Kidney tubule cell (primary cell): ENCODE measurements around the gene B3GNT8.
"Not testable (repeated sequence)": the region's sequence is repeated elsewhere in the genome, so short reads cannot be mapped to it uniquely, and the experiment has no call there.

Source experiments
- DNase-seq: peaks from one replicate; pipeline ENCODE4 v3.0.0-alpha.2; 2018; ENCODE audit warnings: low spot score

The B3GNT8 gene

DNA sequence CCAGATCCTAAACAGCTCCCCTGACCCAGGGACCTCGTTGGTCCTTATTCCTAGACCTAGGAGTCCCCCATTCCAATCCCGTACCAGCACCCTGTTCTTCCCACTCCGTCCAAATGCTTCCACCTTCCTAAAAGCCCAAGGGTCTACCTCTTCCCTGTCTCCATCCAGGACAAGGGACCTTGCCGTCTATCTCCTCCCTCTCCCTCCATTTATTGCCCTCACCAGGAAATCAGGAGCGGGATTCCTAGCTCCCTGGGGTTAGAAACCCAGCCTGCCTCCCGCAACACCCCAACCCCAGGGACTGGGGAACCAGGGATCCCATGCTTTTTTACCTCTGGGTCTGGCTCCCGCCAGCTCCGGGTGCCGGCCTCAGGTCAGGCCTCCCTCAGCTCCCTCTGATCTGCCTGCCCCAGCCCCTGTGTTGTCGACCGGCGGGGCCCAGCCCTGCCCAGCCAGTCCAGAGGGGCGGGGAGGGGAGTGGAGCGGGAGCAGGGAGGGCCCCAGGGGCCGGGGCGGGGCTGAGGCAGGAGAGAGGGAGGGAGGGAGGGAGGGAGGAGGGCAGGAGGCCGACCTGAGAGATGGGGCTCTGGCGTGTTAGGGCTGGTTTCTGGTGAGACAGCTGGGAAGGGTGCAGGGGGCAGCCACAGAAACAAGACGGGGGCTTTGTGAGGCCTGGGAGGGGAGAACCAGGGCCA is at the start of gene B3GNT8:
Gene B3GNT8, minus strand, starts transcription at position 423 of the 695 bp plus-strand sequence. CDS start 596 bp downstream, outside the sequence.
- peak; percentile 46 for DNase-seq

GRCh38 chr19:41476583-41476982 is 49.4 kb upstream of the B3GNT8 start:
- no peak for DNase-seq

GRCh38 chr19:41463257-41464256 is 36.4 kb upstream of the B3GNT8 start:
- not testable (repeated sequence) for DNase-seq

DNA sequence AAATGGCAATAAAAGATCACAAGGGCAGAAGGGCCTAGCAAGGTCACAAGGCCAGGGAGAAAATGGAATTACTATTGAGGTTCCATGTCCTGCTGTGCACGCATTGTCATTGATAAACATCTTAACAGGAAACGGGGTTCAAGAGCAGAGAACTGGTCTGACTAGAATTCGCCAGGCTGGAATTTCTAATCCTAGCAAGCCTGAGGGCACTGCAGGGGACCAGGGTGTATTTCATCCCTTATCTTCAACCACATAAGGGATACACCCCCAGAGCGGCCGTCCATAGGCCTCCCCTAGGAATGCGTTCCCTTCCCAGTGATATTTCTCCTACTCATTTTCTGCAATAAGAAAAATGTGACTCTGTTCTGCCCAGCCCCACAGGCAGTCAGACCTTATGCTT is 35.3 kb upstream of the B3GNT8 start:
- DNase-seq: no peak

GRCh38 chr19:41457241-41457640 is 30.1 kb upstream of the B3GNT8 start:
- no peak for DNase-seq

DNA sequence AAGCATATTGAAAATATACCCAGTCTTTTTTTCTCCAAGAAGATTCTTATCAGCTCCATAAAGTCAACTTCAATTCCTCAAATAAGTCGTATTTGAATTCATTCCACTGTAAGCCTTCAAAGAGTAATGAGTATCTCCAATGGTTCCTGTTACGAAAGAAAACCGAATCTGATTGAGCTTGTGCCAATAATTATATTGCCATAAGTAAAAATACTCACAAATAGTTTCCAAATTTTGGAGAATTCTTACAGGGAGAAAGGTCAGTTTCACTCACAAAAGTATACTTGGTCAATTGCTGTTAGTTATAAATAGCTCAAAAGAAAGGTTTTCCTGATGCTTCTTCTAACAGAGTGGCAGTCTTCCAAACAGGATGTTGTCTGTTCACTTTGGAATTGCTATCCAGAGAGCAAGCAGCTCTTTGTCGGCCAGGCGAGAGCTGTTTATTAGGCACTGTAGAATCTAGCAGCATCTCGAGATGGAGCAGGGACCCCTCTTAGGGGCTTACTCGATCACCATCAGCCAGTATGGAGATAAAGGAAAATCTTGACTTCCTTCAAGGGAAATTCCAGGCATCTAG is 29.3 kb upstream of the B3GNT8 start:
- peak; percentile 25 for DNase-seq

- peak; percentile 23 for DNase-seq
These were observed 28.8 kb upstream of the B3GNT8 start for GRCh38 chr19:41455936-41456335.

DNA sequence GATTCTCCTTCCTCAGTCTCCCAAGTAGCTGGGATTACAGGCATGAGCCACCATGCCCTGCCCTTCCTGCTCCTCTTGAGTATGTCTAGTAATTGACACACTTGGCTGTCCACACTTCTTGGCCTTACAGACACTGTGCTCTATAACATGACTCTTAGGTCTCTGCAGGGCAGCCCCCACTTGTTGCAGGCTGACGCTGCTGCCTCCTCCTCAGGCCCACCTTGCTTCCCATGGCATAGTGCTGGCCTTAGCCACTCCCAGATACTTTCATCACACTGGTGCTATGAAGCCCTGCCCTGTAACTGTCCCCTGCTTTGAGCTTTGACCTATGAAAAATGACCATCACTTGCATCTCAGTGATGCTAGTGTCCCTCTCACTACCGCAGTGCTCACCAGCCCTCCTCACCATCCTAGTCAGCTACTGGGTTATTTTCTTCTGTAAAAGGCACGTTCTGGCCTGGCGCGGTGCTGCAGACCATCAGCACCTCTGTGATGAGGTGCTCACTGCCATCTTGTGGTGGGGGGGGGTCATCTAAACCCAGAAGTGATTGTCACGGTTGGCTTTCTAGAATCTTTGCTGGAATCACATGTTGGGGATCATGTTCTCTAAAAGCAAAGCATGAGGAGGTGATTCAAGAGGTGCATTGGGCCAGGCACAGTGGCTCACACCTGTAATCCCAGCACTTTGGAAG is 25.6 kb upstream of the B3GNT8 start:
- DNase-seq: no peak

DNA sequence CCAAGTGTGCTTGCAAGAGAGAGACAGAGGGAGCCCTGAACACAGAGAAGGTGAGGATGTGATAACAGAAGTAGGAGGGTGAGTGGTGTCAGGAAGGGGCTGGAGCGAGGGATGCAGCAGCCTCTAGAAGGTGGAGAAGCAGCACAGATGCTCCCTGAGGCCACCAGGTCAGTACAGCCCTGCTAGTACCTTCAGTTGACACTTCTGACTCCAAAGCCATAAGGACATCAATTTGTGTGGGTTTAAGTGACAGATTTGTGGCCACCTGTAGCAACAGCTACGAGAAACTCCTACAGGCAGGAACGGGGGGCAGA is 22.6 kb upstream of the B3GNT8 start:
- DNase-seq: no peak

DNA sequence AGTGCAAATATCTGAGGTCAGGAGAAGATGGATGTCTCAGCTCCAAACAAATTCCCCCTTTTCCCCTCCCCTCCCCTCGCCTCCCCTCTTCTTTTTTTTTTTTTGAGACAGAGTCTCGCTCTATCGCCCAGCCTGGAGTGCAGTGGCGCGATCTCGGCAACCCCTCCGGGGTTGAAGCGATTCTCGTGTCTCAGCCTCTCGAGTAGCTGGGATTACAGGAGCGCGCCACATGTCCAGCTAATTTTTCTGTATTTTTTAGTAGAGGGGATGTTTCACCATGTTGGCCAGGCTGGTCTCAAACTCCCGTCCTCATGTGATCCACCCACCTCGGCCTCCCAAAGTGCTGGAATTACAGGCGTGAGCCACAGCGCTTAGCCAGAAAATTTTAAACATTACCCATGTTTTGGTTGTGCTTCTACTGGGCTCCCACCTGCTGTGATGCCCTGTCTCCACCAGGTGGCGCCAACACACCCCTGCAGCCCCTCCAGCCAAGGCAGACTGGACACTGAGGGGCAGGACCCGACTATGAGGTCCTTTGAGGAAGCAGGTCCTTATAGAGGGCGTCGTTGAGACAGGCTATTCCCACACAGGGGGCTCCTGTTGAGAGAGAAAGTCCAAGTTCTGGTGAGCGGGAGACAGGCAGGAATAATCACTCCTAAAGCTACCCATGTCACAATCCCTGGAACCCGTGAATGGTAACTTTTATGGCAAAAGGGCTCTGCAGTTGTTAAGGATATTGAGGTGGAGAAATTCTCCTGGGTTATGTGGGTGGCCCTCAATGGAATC is 22.1 kb upstream of the B3GNT8 start:
- DNase-seq: peak; percentile 69

DNA sequence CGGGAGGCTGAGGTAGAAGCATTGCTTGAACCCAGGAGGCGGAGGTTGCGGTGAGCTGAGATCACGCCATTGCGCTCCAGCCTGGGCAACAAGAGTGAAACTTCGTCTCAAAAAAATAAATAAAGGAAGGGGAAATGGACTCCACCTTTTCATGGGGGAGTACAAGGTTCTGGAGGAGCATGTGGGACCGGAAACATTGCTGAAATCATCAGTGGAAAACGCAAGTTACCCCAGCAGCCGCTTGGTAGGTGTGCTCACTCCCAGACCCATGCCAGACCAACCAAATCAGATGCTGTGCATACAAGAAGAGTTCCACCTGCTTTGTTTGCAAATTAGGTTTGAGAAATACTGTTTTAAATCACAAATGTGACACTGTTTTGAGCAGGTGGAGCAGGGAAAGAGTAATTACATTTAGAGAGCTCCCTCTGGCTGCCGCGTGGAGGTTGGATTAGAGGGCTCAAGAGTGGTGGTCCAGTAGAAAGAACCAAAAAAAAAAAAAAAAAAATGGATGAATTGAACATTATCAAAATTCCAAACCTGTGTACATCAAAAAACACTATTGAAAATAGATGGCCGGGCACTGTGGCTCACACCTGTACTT is 20.7 kb upstream of the B3GNT8 start:
- no peak for DNase-seq

DNA sequence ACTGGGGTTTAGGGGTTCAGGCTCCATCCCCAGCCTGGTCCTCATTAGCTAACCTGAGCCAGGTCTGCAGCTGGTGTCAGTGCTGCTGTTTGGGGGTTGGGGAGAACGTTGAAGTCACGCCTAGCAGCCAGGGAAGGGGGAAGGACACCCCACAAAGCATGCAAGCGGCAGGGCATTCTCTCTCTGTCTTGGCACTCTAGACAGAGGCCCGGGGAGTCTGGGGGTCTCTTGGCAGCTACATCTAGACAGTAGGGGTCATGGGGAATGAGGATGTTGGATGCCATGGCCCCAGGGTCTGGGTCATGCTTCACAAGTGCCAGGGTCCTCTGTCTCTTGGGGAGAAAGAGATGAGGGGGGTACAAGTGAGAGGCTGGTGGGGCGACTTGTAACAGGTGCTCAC is 18.4 kb upstream of the B3GNT8 start:
- DNase-seq: no peak

- no peak for DNase-seq
These were observed 16.8 kb upstream of the B3GNT8 start for GRCh38 chr19:41443813-41444455.

- no peak for DNase-seq
These were observed 15.5 kb upstream of the B3GNT8 start, which contains the start of gene ERICH4 for GRCh38 chr19:41442473-41443355. ERICH4 (plus strand) TSS chr19:41443156; CDS start chr19:41443170, 14 bp downstream.

GRCh38 chr19:41441321-41441945 is 14.3 kb upstream of the B3GNT8 start:
- DNase-seq: no peak

- DNase-seq: peak; percentile 98
These were observed 12.5 kb upstream of the B3GNT8 start, which contains the start of gene DMAC2 for GRCh38 chr19:41439441-41440222. DMAC2 (minus strand) TSS chr19:41439912; CDS start chr19:41439899, 13 bp downstream.

DNA sequence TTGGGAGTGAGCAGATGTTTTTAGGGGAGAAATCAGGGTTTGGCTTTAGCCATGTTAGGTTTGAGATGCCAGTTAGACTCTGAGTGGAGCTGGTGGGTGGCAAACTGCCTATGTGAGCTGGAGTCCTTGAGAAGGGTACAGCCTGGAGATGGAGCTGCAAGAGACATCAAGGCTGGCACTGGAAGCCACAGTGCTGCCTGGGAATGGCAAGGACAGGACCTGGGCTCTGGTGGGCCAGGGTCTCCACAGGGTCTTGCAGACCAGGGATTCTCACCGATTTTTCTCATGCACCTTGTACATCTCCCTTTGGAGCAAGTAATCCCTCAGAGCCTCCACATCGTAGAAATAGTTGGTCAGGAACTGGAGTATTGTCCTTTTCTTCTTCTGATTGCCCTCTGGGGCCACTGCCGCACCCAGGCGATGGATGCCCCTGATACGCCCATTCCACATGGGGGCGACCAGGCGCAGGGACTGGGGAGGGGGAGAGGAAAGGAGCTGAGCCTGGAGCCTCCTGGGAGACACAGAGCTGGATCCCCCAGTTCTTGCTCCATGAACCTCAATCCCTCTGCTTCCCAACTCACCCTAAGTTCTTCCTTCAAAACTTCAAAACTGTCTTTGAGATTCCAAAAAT is 10.9 kb upstream of the B3GNT8 start:
- no peak for DNase-seq

DNA sequence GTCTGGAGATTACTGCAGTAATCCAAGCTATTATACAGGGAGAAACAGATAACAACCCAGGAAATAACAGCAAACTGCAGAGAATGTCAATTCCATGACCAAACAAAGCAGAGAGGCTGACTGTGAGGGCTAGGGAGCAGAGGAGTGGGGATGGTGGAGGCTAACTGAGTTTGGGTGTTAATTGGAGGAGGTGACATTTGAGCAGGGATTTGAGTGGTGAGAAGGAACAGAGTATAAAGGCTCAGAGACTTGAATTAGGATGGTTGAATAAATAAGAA is 9.4 kb upstream of the B3GNT8 start:
- DNase-seq: no peak
